ENCODE measurements around the gene STEAP4. TPM values are rescaled to one million over a fixed set of nuclear protein-coding genes. Genes with fewer than 3 reads are reported as not detected.
"Not testable (repeated sequence)": the region's sequence is repeated elsewhere in the genome, so short reads cannot be mapped to it uniquely, and the experiment has no call there.

STEAP4 gene
- total and polyA plus RNA-seq, 2 experiments from 2014 or later, result not detected

GRCh38 chr7:88280801-88281200, 25.9 kb downstream of the STEAP4 start:
- Histone ChIP-seq H3F3A (ENCODE audit: insufficient read depth) (no peaks in the 10 kb centered on the region), H2AFZ (no peak overlapping the region), H3K4me1 (ENCODE audit: insufficient read depth) (no peaks in the 10 kb centered on the region), H3K9ac (no peak overlapping the region), H3K4me2 (ENCODE audit: unreplicated experiment) (no peak overlapping the region), H3K4me3 (no peak overlapping the region), H3K9me2 (ENCODE audit: insufficient read depth) (no peaks in the 10 kb centered on the region), H3K79me2 (ENCODE audit: insufficient read depth) (no peaks in the 10 kb centered on the region), H3K9me3 (ENCODE audit: low read depth) (no peaks in the 10 kb centered on the region), H3K27me3 (replicated peaks; ENCODE audit: insufficient read depth) (no peaks in the 10 kb centered on the region; the same call in 1 of the 2 replicates), H4K20me1 (ENCODE audit: insufficient read depth) (no peaks in the 10 kb centered on the region), H3K36me3 (ENCODE audit: low read depth) (no peaks in the 10 kb centered on the region), H3K27ac (no peak overlapping the region)
- no peak for DNase-seq
- no peak for TF ChIP-seq EZH2 (IDR thresholded peaks at IDR 0.05; ENCODE audit: insufficient read depth, poor library complexity, severe bottlenecking)
- TF ChIP-seq EZH2phosphoT487 (IDR thresholded peaks at IDR 0.05; ENCODE audit: insufficient read depth, low read depth), result no peak
- in situ Hi-C loops (cut with MboI), result no loop called here
- 68 to 88% methylated on average over 1 of the region's 1 CpG for WGBS, 2 experiments (ENCODE audit: low coverage in 1 of 2, low lambda C conversion rate in 2 of 2, missing lambda C conversion rate in 2 of 2)

DNA sequence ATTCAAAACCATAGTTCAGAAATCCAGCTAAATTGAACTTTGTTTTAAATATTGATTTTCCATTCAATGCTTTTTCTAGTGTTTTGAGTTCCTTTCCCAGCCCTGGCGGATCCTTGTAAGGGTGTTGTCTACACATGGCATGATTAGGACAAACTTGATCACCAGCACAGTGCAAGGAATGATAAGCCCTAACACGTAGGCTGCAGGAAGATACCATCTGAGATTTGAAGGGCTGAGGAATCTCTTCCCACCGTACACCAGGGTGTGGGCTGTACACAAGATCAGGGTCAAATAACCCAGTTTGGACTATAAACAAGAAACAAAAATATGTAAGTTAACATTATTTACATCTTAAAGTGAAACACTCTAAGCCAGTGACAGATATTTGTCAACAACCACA, 27.4 kb downstream of the STEAP4 start:
- no peaks in the 10 kb centered on the region for H3K4me1 ChIP-seq (ENCODE audit: insufficient read depth)

DNA sequence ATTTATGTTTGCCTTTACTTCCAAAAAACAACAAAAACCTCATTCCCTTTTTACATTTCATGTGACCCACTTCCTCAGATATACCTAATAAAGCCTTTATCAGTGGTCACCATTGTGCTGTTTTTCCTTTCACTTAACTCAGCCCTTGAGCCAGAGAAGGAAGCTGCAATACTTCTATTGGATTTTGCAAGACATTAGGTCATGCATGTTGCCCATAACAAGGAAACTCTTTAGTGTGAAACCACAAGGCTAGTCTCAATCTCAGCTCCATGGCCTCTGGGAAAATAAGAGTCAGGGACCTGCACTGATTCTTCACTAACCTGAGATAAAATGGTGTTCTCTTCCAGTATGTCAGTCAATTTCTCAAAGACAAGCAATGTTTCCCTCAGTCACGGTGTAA, 27.8 kb downstream of the STEAP4 start:
- Histone ChIP-seq H3F3A (ENCODE audit: insufficient read depth) (no peaks in the 10 kb centered on the region), H4K20me1 (ENCODE audit: insufficient read depth) (no peaks in the 10 kb centered on the region), H3K79me2 (ENCODE audit: insufficient read depth) (no peaks in the 10 kb centered on the region), H3K4me3 (no peak overlapping the region), H3K4me2 (ENCODE audit: unreplicated experiment) (no peak overlapping the region), H3K9ac (no peak overlapping the region), H2AFZ (no peak overlapping the region), H3K9me2 (ENCODE audit: insufficient read depth) (no peaks in the 10 kb centered on the region), H3K27me3 (replicated peaks; ENCODE audit: insufficient read depth) (no peaks in the 10 kb centered on the region; the same call in 1 of the 2 replicates), H3K9me3 (ENCODE audit: low read depth) (no peaks in the 10 kb centered on the region), H3K36me3 (ENCODE audit: low read depth) (no peaks in the 10 kb centered on the region), H3K4me1 (ENCODE audit: insufficient read depth) (no peaks in the 10 kb centered on the region), H3K27ac (no peak overlapping the region)
- in situ Hi-C loops (cut with MboI), result no loop called here
- 63 to 76% methylated on average over 1 of the region's 1 CpG for WGBS, 2 experiments (ENCODE audit: low coverage in 1 of 2, low lambda C conversion rate in 2 of 2, missing lambda C conversion rate in 2 of 2)
- TF ChIP-seq EZH2 (IDR thresholded peaks at IDR 0.05; ENCODE audit: insufficient read depth, poor library complexity, severe bottlenecking), result no peak
- peak; percentile 36 for DNase-seq

More for the DNA sequence above, 27.4 kb downstream of the STEAP4 start:
- Histone ChIP-seq H3K4me2 (ENCODE audit: unreplicated experiment) (no peak overlapping the region), H3K27ac (no peak overlapping the region), H4K20me1 (ENCODE audit: insufficient read depth) (no peaks in the 10 kb centered on the region), H3K79me2 (ENCODE audit: insufficient read depth) (no peaks in the 10 kb centered on the region), H3K36me3 (ENCODE audit: low read depth) (no peaks in the 10 kb centered on the region), H3K9me2 (ENCODE audit: insufficient read depth) (no peaks in the 10 kb centered on the region), H3K4me3 (no peak overlapping the region), H3F3A (ENCODE audit: insufficient read depth) (no peaks in the 10 kb centered on the region), H2AFZ (no peak overlapping the region), H3K9me3 (ENCODE audit: low read depth) (no peaks in the 10 kb centered on the region), H3K27me3 (replicated peaks; ENCODE audit: insufficient read depth) (no peaks in the 10 kb centered on the region; the same call in 1 of the 2 replicates), H3K9ac (no peak overlapping the region)
- in situ Hi-C loops (cut with MboI), result no loop called here
- 27 to 29% methylated on average over 3 of the region's 3 CpGs for WGBS, 2 experiments (ENCODE audit: low coverage in 1 of 2, low lambda C conversion rate in 2 of 2, missing lambda C conversion rate in 2 of 2)
- no peak for DNase-seq
- no peak for TF ChIP-seq EZH2phosphoT487 (IDR thresholded peaks at IDR 0.05; ENCODE audit: insufficient read depth, low read depth)

DNA sequence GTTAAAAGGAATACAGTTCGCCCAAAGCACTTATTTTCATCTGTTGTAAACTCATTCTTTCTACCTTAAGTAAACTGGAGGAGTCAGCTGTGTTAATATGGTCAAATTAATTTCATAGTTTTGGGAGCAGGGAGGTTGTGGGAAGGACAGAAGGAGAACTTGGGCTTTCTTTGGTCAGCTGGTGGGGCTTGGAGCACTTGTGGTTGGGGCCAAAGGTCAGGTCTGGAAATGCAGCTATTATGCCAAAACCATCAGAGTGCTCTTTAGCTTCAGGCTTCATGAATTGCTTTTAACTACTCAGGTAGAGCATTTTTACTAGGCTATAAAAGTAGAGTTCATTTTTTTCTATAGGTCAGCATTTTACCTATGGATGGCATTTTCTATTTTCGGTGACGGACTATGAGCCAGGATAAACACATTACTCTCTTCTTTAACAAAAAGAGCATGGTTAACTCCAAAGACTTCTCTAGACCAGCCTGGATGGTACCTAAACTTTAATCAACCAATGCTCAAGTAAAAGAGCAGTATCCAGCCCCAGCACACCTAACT, 30.0 kb downstream of the STEAP4 start:
- Histone ChIP-seq H3K4me3 (no peak overlapping the region), H3K9ac (no peak overlapping the region), H3F3A (ENCODE audit: insufficient read depth) (no peaks in the 10 kb centered on the region), H3K9me2 (ENCODE audit: insufficient read depth) (no peaks in the 10 kb centered on the region), H2AFZ (no peak overlapping the region), H3K9me3 (ENCODE audit: low read depth) (no peaks in the 10 kb centered on the region), H3K4me1 (ENCODE audit: insufficient read depth) (no peaks in the 10 kb centered on the region), H3K27ac (no peak overlapping the region), H3K27me3 (replicated peaks; ENCODE audit: insufficient read depth) (no peaks in the 10 kb centered on the region; the same call in none of the 2 replicates), H3K4me2 (ENCODE audit: unreplicated experiment) (no peak overlapping the region), H3K79me2 (ENCODE audit: insufficient read depth) (no peaks in the 10 kb centered on the region), H3K36me3 (ENCODE audit: low read depth) (no peaks in the 10 kb centered on the region), H4K20me1 (ENCODE audit: insufficient read depth) (no peaks in the 10 kb centered on the region)
- 62 to 63% methylated on average over 3 of the region's 3 CpGs for WGBS, 2 experiments (ENCODE audit: low coverage in 1 of 2, low lambda C conversion rate in 2 of 2, missing lambda C conversion rate in 2 of 2)
- TF ChIP-seq EZH2phosphoT487 (IDR thresholded peaks at IDR 0.05; ENCODE audit: insufficient read depth, low read depth), result no peak
- TF ChIP-seq EZH2 (IDR thresholded peaks at IDR 0.05; ENCODE audit: insufficient read depth, poor library complexity, severe bottlenecking), result no peak
- DNase-seq, result no peak
- in situ Hi-C loops (cut with MboI), result no loop called here

- in situ Hi-C loops (cut with MboI); H3K79me2 ChIP-seq (ENCODE audit: insufficient read depth); H3K4me1 ChIP-seq (ENCODE audit: insufficient read depth); H3F3A ChIP-seq (ENCODE audit: insufficient read depth); H3K36me3 ChIP-seq (ENCODE audit: low read depth); H3K4me3 ChIP-seq; H3K9me3 ChIP-seq (ENCODE audit: low read depth); DNase-seq; H3K27me3 ChIP-seq (replicated peaks; ENCODE audit: insufficient read depth); H3K27ac ChIP-seq; H3K9ac ChIP-seq; H4K20me1 ChIP-seq (ENCODE audit: insufficient read depth); H2AFZ ChIP-seq; H3K9me2 ChIP-seq (ENCODE audit: insufficient read depth); H3K4me2 ChIP-seq (ENCODE audit: unreplicated experiment): not testable (repeated sequence)
- 67 to 68% methylated on average over 5 of the region's 5 CpGs for WGBS, 2 experiments (ENCODE audit: low coverage in 1 of 2, low lambda C conversion rate in 2 of 2, missing lambda C conversion rate in 2 of 2)
Measured at GRCh38 chr7:88274856-88275255, 31.8 kb downstream of the STEAP4 start.
